GM19455 (cell line): ENCODE data around the gene SHH.

Experiments
- ATAC-seq: cut with Tn5 transposase; IDR thresholded peaks from one replicate; pipeline ENCODE4 v1.9.1; 2021; ENCODE audit not compliant: unreplicated experiment

Gene SHH

DNA sequence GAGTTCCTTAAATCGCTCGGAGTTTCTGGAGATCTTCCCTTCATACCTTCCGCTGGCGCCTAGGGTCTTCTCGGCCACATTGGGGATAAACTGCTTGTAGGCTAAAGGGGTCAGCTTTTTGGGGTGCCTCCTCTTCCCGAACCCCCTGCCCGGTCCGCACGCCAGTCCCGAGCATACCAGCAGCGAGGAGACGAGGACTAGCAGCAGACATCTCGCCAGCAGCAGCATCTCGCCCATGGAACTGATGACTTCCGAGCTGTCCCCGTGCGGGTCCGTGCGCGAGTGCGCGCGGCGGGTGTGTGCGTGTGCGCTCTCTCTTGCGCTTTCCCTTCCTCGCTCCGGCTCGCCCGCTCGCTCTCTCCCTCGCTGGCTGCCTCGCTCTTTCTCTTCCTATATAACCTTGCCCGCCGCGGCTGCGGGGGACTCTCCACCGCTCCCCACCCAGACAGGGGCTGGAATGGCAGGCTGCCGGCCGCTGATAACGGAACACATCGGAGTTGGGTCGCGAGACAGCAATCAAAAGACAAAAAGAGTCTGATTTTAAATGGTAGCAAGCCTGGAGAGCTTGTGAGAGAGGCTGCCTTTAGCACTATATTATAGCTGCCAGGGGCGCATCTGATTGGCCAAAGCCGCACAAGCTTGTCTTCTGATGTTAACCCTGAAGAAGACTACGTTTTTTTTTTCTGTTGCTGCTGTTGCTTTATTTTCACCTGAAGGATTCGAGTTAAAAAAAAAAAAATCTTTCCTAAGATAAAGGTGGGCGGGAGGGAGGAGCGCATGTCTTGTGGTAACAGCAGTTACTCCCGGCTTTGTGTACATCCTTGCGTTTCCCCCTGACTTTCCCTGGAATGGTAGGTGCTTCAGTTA is at the start of gene SHH:
SHH (minus strand) TSS at position 569 of the 867 bp plus-strand sequence; CDS start at position 228, 341 bp downstream.
- no peak for ATAC-seq

DNA sequence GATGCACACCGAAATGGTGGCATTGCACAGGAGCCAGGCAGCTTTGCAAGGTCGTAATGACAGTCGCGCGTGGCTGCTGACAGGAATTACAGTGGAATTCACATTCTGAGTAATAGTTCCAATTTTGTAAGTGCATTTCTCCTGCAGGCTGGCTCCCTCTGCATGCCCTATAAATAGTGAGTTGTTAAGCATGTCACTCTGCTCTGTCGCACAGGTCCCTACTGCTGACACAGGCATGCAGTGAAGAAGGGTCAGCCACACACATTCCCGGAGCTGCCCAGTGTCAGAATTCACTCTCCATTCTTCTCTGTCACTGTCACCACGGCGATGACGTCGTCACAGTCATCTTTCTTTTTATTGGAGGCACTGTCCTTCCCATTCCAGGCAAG is 49.2 kb upstream of the SHH start:
- ATAC-seq, result no peak

DNA sequence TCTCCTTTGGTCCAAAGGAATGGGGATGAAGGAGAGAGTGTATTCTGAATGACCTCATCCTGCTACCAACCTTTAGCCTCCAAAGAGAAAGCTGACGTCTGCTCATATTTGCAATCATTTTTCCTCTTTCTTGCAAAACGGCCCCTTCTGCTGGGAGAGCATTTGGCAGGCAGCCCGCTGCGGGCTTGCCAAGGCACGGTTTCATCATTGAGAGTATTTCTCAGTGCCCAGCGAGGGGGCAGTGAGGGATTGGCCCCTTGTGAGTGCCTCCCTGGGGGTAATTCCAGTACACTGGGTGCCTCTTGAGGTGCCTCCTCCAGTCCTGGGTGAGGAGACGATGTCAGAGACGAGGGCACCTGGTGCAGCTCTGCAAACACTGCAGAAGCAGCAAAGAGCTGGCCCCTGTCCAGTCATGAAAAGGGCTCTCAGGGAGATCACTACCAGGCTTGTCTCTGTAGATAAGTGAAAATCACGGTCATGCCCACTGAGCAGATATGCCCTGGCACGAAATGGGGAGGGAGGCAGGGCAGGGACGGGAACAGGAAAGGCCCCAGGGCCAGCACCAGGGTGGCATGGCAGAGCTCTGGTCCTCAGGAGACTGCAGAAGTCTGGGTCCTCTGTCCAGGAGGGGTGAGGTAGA is 48.7 kb upstream of the SHH start:
- ATAC-seq, result no peak

GRCh38 chr7:155860461-155860839 is 48.2 kb upstream of the SHH start:
- ATAC-seq, result no peak

GRCh38 chr7:155858521-155859061 is 46.3 kb upstream of the SHH start:
- ATAC-seq, result no peak

- no peak for ATAC-seq
Measured at GRCh38 chr7:155857141-155857540, 44.9 kb upstream of the SHH start.

GRCh38 chr7:155856656-155857055 is 44.4 kb upstream of the SHH start:
- no peak for ATAC-seq

DNA sequence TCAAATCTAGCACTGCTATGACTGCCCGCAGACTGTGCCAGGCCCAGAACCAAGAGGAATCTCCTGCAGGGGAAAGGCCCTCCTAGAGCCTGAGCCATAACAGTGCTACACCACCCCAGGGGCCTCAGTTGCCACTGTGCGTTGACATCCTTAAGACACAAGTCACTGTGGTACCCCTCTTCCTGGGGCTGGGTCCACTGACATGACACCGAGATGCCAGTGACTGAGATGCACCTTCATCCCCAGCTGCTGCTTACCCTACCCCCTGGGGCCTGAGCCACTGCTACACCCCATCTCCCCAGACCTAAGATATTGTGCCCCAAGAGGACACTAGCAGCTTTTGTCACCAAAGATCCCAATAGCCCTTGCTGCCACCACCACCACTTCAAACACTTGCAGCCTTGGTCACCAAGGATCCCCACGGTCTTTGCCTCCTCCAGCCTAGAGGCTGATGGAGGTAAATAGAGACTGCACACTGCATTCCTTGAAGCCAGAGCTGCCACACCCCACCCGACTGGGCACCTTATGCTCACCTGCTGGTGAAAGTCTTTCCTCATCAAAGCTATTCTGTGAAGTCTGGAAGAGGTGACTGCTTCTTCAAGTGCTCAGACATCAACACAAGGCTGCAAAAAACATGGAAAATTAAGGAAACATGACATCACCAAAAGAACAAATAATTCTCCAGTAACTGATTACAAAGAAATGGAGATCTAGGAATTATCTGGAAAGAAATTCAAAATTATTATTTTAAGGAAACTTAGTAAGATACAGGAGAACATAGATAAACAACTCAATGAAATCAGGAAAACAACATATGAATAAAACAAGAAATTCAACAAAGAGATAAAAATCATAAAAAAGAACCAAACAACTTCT is 40.4 kb upstream of the SHH start:
- ATAC-seq, result no peak

DNA sequence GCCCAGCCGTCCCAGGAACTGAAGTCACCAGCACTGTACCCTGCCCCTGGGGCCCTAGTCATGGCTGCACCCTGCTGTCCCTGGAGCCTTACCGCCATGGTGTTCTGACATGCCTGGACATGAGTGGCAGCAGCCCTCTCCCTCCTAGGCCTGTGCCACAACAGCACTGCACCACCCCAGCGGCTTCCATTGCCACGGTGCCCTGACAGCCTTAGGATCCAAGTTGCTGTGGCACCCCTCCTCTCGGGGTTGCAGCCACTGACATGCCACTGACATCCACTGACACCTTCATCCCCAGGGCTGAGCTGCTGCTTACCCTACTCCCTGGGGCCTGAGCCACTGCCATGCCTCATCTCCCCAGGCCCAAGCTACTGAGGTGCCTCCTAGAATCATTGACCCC is 39.6 kb upstream of the SHH start:
- ATAC-seq, result no peak

- no peak for ATAC-seq
Measured at GRCh38 chr7:155850766-155851678, 38.8 kb upstream of the SHH start.

DNA sequence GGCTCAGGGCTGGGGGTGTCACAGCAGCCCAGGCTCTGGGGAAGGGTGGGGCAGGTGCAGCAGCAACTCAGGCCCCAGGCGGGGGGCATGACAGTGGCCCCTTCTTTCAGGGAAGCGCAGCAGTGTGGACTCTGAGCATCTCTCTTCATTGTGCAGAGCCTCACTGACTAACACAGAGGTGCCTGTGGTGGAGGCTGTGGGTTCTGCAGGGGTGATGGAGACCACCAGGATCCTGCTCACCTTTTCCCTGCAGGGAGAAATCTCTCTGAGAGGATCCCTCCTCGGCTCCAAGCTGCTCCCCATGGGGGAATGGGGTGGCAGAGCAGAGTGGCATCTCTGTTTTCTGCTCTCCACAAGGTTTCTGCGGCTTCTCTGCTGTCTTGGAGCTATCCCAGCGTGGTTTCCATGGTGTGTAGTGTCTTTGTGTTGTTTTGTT is 37.8 kb upstream of the SHH start:
- no peak for ATAC-seq

- no peak for ATAC-seq
Measured at GRCh38 chr7:155848691-155849669, 36.7 kb upstream of the SHH start.

DNA sequence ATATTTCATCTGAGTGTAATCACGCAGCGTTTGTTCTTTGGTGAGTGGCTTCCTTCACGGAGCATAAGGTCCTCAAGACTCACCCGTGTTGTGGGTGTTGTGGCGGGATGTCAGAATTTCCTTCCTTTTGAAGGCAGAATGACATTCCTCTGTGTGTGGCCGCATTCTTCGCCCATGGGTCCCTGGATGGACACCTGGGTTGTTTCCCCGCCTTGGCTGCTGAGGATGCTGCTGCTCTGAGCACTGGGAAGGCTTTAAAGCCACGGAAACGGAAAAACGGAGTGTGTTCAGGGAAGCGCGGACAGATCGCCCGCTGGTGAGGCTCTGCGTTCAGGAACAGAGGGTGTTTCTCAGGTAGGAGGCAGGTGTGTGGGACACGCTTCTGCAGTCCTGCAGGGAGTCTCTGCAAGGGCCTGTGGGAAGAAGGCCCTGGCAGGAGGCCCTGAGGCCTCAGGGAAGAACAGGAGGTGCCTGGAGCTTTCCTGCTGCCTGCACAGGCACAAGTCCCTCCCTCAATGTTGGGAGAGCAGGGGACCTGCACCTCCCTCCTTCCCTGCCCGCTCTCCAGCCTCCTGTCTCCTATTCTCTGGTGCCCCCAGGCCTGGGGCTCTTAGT is 35.7 kb upstream of the SHH start:
- no peak for ATAC-seq

- no peak for ATAC-seq
Measured at GRCh38 chr7:155846936-155847335, 34.7 kb upstream of the SHH start.

DNA sequence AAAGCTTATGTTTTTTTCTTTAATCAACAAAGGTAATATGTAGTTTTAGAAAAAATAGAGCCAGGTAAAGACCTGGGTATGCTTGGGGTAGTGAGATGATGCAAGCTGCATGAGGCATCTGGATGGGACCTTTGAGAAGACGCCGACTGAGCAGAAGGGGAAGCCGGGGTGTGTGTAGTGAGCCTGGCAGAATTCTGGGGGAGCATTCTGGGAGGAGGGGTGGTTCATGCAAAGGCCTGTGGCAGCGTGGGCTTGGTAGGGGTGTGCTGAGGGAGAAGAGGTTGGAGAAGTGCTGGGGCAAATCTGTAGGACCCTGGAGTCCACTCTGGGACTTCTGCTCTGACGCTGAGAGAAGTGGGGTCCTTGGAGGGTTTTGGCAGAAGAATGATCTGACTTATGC is 33.9 kb upstream of the SHH start:
- ATAC-seq, result no peak

DNA sequence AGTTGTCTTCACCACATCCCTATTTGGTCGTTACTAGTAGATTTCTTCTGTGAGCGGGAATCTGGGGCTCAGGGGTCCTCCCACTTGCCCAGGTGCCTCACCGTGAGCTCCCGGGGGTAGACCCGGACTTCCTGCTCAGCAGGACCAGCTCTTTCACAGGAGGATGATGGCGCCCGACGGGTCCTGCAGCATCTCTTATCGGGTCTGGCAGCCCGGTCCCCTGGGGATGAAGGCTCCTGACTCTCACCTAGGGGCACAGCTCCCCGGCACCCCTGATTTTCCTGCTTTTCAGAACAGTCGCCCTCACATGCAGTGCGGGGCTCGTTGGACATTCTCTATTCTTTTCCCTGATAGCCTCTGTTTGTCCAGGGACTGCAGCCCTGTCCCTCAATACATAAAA is 33.0 kb upstream of the SHH start:
- no peak for ATAC-seq

DNA sequence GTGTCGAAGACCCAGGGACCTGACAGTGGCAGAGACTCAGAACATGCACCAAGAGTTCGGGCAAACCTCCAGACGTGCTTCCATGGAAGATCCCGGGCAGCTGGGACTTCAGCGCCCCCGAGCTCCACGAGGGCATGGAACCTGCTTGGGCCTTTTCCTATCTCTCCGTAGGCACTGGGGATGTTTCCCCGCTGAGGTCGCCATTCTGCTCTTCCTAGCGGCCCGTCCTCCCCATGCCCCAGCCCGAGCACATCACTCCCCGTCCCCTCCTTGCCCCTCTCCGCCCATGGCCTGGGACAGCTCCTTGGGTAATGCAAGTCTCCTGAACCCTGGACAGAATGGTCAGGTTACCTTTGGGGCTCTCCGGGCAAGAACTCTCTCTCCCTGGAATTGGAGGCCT is 32.3 kb upstream of the SHH start:
- no peak for ATAC-seq

DNA sequence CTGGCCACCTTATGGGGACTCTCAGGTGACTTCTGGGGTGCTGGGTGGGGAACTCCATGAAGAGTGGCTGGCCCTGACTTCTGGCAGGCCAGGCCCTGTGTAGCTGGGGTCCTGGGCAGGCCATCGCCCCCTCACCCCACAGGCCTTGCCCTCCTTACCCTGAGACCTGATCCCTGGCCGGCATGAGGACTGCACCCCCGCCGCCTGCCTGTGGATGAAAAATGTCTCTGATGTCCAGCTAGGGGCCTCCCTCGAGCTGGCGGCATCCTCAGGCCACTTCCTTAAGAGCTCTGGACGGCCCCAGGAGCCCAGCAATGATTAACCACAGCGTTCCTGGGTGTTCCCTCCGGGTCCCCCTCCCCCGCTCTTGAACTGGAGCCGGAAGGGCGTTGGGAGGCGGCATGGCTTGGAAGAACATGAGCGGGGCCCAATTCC is 31.8 kb upstream of the SHH start:
- ATAC-seq, result no peak
